ENCODE data around the gene WDR90. TPM values are rescaled to one million over a fixed set of nuclear protein-coding genes. Genes with fewer than 3 reads are reported as not detected.

Gene WDR90
- total RNA-seq, 1 experiment from 2014 or later, result 68.2 TPM

- H3K18ac ChIP-seq (ENCODE audit: insufficient read length, low read depth, low read length), result no peak overlapping the region
These were observed 2.4 kb upstream of the WDR90 start for GRCh38 chr16:646679-647172.

More at GRCh38 chr16:646679-647172, 2.4 kb upstream of the WDR90 start:
- Histone ChIP-seq H3K23me2 (ENCODE audit: insufficient read length, low read depth, low read length, poor library complexity, severe bottlenecking) (peaks cover 14% of the 10 kb centered on the region), H3K4me1 (ENCODE audit: insufficient read depth, low read length) (no peaks in the 10 kb centered on the region; the same call in 1 of the 2 replicates), H3T11ph (ENCODE audit: low read length) (no peak overlapping the region), H3K9ac (ENCODE audit: extremely low read depth, insufficient read length, low read length) (no peak overlapping the region), H2BK12ac (ENCODE audit: insufficient read length, low read depth, low read length) (no peak overlapping the region), H3K9me3 (ENCODE audit: control insufficient read depth, low read depth, low read length) (no peaks in the 10 kb centered on the region), H3K56ac (ENCODE audit: insufficient read length, low read depth, low read length) (no peak overlapping the region), H3K79me1 (ENCODE audit: insufficient read depth, low read depth, low read length, poor library complexity, severe bottlenecking) (no peaks in the 10 kb centered on the region), H4K91ac (ENCODE audit: insufficient read length, low read depth, low read length) (no peak overlapping the region), H2AFZ (ENCODE audit: low read length) (no peak overlapping the region), H2AK5ac (ENCODE audit: insufficient read length, low read length) (no peak overlapping the region), H2BK5ac (ENCODE audit: insufficient read length, low read length) (no peak overlapping the region), H3K4ac (ENCODE audit: low read depth, low read length) (no peak overlapping the region), H3K79me2 (ENCODE audit: insufficient read depth, low read length) (no peaks in the 10 kb centered on the region), H4K8ac (replicated peaks; ENCODE audit: insufficient read length, low read depth, low read length) (no peak overlapping the region), H4K5ac (ENCODE audit: insufficient read length, low read depth, low read length) (no peak overlapping the region), H2BK120ac (ENCODE audit: low read depth, low read length, poor library complexity, severe bottlenecking) (no peak overlapping the region), H2BK15ac (ENCODE audit: low read depth, low read length) (no peak overlapping the region), H3K14ac (ENCODE audit: insufficient read depth, low read length) (no peak overlapping the region), H3K23ac (ENCODE audit: insufficient read length, low read depth, low read length) (no peak overlapping the region), H3K27ac (ENCODE audit: insufficient read length, low read depth, low read length) (no peak overlapping the region), H4K20me1 (ENCODE audit: control insufficient read depth, insufficient read depth, insufficient read length) (no peaks in the 10 kb centered on the region), H3K27me3 (ENCODE audit: insufficient read depth, low read length) (no peaks in the 10 kb centered on the region), H2BK20ac (ENCODE audit: low read depth, low read length, poor library complexity, severe bottlenecking) (no peak overlapping the region), H3K4me2 (ENCODE audit: insufficient read depth, insufficient read length, low read length) (no peak overlapping the region)
- H3K4me3 Mint-ChIP-seq, result peak overlapping the region in 1 of 2 experiments; percentile 29; a peak in 1 of 5 replicates
- H3K27me3 Mint-ChIP-seq (ENCODE audit: low read depth), result no peaks in the 10 kb centered on the region; the same call in 1 of the 2 replicates
- peaks cover 2 to 15% of the 10 kb centered on the region in 2 experiments for H3K4me1 Mint-ChIP-seq
- H3K27ac Mint-ChIP-seq, result no peak overlapping the region; a peak in 1 of 7 replicates
- no peaks in the 10 kb centered on the region for H3K9me3 Mint-ChIP-seq
- no peak for DNase-seq
- no peak for TF ChIP-seq CTCF (conservative IDR thresholded peaks at IDR 0.05)
- peaks cover 2 to 15% (median 4%) of the 10 kb centered on the region in 3 experiments; a peak in 4 of 7 replicates for H3K36me3 Mint-ChIP-seq (ENCODE audit: insufficient read depth in 1 of 3, low read depth in 3 of 3)
- no CpG with 5 or more reads among the region's 22 CpGs for WGBS (ENCODE audit: extremely low coverage, insufficient read length, low lambda C conversion rate)
